ENCODE measurements around the gene ACY1.
"Not testable (repeated sequence)": the region's sequence is repeated elsewhere in the genome, so short reads cannot be mapped to it uniquely, and the experiment has no call there.

The ACY1 gene

GRCh38 chr3:51992017-51992682 is 8.8 kb downstream of the ACY1 start:
- no peaks in the 10 kb centered on the region for H3K27me3 ChIP-seq (replicated peaks; ENCODE audit: insufficient read depth, low read length)
- H2AFZ ChIP-seq (ENCODE audit: low read length) = no peak overlapping the region
- peaks cover 10% of the 10 kb centered on the region; the same call in 1 of the 2 replicates for H3K36me3 ChIP-seq (replicated peaks; ENCODE audit: insufficient read depth, low read length)
- no peak overlapping the region for H3K27ac ChIP-seq (ENCODE audit: low read length)
- peaks cover 30% of the 10 kb centered on the region for H3K79me2 ChIP-seq (ENCODE audit: low read length)
- H3K4me3 ChIP-seq (ENCODE audit: low read length) = no peak overlapping the region
- H3K9me2 ChIP-seq (replicated peaks; ENCODE audit: insufficient read depth, low read length) = no peaks in the 10 kb centered on the region
- H3K4me1 ChIP-seq (ENCODE audit: low read length) = peaks cover 8% of the 10 kb centered on the region
- DNase-seq = no peak
- no peaks in the 10 kb centered on the region for H3K9me3 ChIP-seq (replicated peaks; ENCODE audit: insufficient read depth, low read length)
- no peak overlapping the region for H3K9ac ChIP-seq (ENCODE audit: low read length)
- H3K4me2 ChIP-seq (ENCODE audit: low read depth, low read length) = no peak overlapping the region
- H3F3A ChIP-seq (ENCODE audit: insufficient read depth, low read length) = peaks cover 37% of the 10 kb centered on the region
- TF ChIP-seq EZH2phosphoT487 (IDR thresholded peaks at IDR 0.05; ENCODE audit: low read length) (no peak), EZH2 (optimal IDR thresholded peaks at IDR 0.05; ENCODE audit: low read depth, low read length) (no peak), CTCF (IDR thresholded peaks at IDR 0.05; ENCODE audit: low read length) (no peak)
- no peaks in the 10 kb centered on the region for H4K20me1 ChIP-seq (ENCODE audit: insufficient read depth, low read length)

GRCh38 chr3:51993657-51994056 is 10.3 kb downstream of the ACY1 start:
- Histone ChIP-seq H3F3A (ENCODE audit: insufficient read depth, low read length) (peaks cover 37% of the 10 kb centered on the region), H3K79me2 (ENCODE audit: low read length) (peaks cover 30% of the 10 kb centered on the region)
- H4K20me1 ChIP-seq (ENCODE audit: insufficient read depth, low read length); H3K9me3 ChIP-seq (replicated peaks; ENCODE audit: insufficient read depth, low read length); H3K9me2 ChIP-seq (replicated peaks; ENCODE audit: insufficient read depth, low read length); H3K27ac ChIP-seq (ENCODE audit: low read length); H3K4me1 ChIP-seq (ENCODE audit: low read length); H3K36me3 ChIP-seq (replicated peaks; ENCODE audit: insufficient read depth, low read length); DNase-seq; H2AFZ ChIP-seq (ENCODE audit: low read length); H3K4me2 ChIP-seq (ENCODE audit: low read depth, low read length); H3K4me3 ChIP-seq (ENCODE audit: low read length); H3K27me3 ChIP-seq (replicated peaks; ENCODE audit: insufficient read depth, low read length); H3K9ac ChIP-seq (ENCODE audit: low read length): not testable (repeated sequence)

GRCh38 chr3:51994530-51994929 is 11.2 kb downstream of the ACY1 start:
- H4K20me1 ChIP-seq (ENCODE audit: insufficient read depth, low read length) = no peaks in the 10 kb centered on the region
- H3K4me1 ChIP-seq (ENCODE audit: low read length) = peaks cover 8% of the 10 kb centered on the region
- peaks cover 10% of the 10 kb centered on the region; the same call in 1 of the 2 replicates for H3K36me3 ChIP-seq (replicated peaks; ENCODE audit: insufficient read depth, low read length)
- H3K9me3 ChIP-seq (replicated peaks; ENCODE audit: insufficient read depth, low read length) = no peaks in the 10 kb centered on the region
- peaks cover 30% of the 10 kb centered on the region for H3F3A ChIP-seq (ENCODE audit: insufficient read depth, low read length)
- H2AFZ ChIP-seq (ENCODE audit: low read length) = no peak overlapping the region
- no peaks in the 10 kb centered on the region for H3K9me2 ChIP-seq (replicated peaks; ENCODE audit: insufficient read depth, low read length)
- H3K27me3 ChIP-seq (replicated peaks; ENCODE audit: insufficient read depth, low read length) = peaks cover 6% of the 10 kb centered on the region; the same call in 1 of the 2 replicates
- DNase-seq = no peak
- peaks cover 30% of the 10 kb centered on the region for H3K79me2 ChIP-seq (ENCODE audit: low read length)
- TF ChIP-seq CTCF (IDR thresholded peaks at IDR 0.05; ENCODE audit: low read length) (no peak), EZH2phosphoT487 (IDR thresholded peaks at IDR 0.05; ENCODE audit: low read length) (no peak), EZH2 (optimal IDR thresholded peaks at IDR 0.05; ENCODE audit: low read depth, low read length) (no peak)
- H3K27ac ChIP-seq (ENCODE audit: low read length) = no peak overlapping the region; the same call in 1 of the 2 replicates
- peak overlapping the region; percentile 97 for H3K4me2 ChIP-seq (ENCODE audit: low read depth, low read length)
- peak overlapping the region; percentile 94 for H3K4me3 ChIP-seq (ENCODE audit: low read length)
- H3K9ac ChIP-seq (ENCODE audit: low read length) = peak overlapping the region; percentile 95

All from MM.1S (cell line).